H1 (cell line): Measurements from ENCODE around the gene VPS37D. TPM values are rescaled to one million over a fixed set of nuclear protein-coding genes. Genes with fewer than 3 reads are reported as not detected.

Source experiments
- CTCF ChIA-PET: fragments of 300-600 bp; sonication (Branson Sonifier 250); formaldehyde crosslinking; loops from one replicate; lab custom pipeline; 2021; ENCODE audit not compliant: partially characterized antibody; lab: Charles Lee
- POLR2A ChIA-PET: fragments of 300-600 bp; sonication (Branson Sonifier 250); formaldehyde crosslinking; loops from one replicate; lab custom pipeline; 2021; ENCODE audit warnings: inconsistent platforms; ENCODE audit not compliant: partially characterized antibody; lab: Charles Lee
- DNase-seq, 2 experiments: peaks; one replicate each; pipeline versions ENCODE4 v3.0.0 to v3.0.0-alpha.2; 2010 to 2022; ENCODE audit warnings: low spot score in 2 of 2, low read depth in 1 of 2, mixed read lengths in 1 of 2
- FAIRE-seq: peaks from 2 replicates; lab custom pipeline; 2011; peaks lifted over from hg19 to GRCh38; lab: Jason Lieb, UNC
- H2AFZ ChIP-seq: 2 replicates; pipeline ENCODE4 v1.8.1; 2012; ENCODE audit warnings: low read length, inconsistent platforms
- H2AK5ac ChIP-seq: 2 replicates; pipeline ENCODE4 v1.6.1; 2013; ENCODE audit warnings: low read depth, low read length
- H2BK120ac ChIP-seq: replicated peaks from 2 replicates; pipeline ENCODE3; 2013; ENCODE audit warnings: low read depth, low read length, inconsistent platforms
- H2BK12ac ChIP-seq: 2 replicates; pipeline ENCODE4 v1.6.1; 2013; ENCODE audit warnings: low read depth, low read length
- H2BK15ac ChIP-seq: 2 replicates; pipeline ENCODE4 v1.6.1; 2013; ENCODE audit warnings: low read length
- H2BK20ac ChIP-seq: 2 replicates; pipeline ENCODE4 v1.6.1; 2013; ENCODE audit warnings: low read length
- H2BK5ac ChIP-seq: 2 replicates; pipeline ENCODE4 v1.6.1; 2013; ENCODE audit warnings: low read depth, low read length
- H3K14ac ChIP-seq: 2 replicates; pipeline ENCODE4 v1.6.1; 2013; ENCODE audit warnings: inconsistent platforms; ENCODE audit not compliant: insufficient read length
- H3K18ac ChIP-seq: 2 replicates; pipeline ENCODE4 v1.6.1; 2013; ENCODE audit warnings: low read length; ENCODE audit errors: extremely low read depth
- H3K23ac ChIP-seq: 2 replicates; pipeline ENCODE4 v1.6.1; 2013; ENCODE audit warnings: inconsistent platforms; ENCODE audit not compliant: insufficient read length
- H3K23me2 ChIP-seq: 2 replicates; pipeline ENCODE4 v1.6.1; 2013; ENCODE audit warnings: low read depth, low read length
- H3K27ac ChIP-seq: 2 replicates; pipeline ENCODE4 v1.6.1; 2011; ENCODE audit warnings: low read depth, low read length, inconsistent platforms
- H3K27me3 ChIP-seq, 4 experiments: replicated peaks in 1 of 4; 1 replicate in 1 of 4; 2 replicates in 3 of 4; pipeline versions ENCODE4 v1.6.1 to v1.8.1; 2011 to 2013; ENCODE audit warnings: low read length in 3 of 4, mild to moderate bottlenecking in 3 of 4, inconsistent platforms in 2 of 4, mixed read lengths in 2 of 4, moderate library complexity in 1 of 4; ENCODE audit not compliant: control insufficient read depth in 3 of 4, insufficient read depth in 3 of 4; ENCODE audit errors: extremely low read depth in 1 of 4
- H3K36me3 ChIP-seq, 4 experiments: 2 replicates each; pipeline versions ENCODE4 v1.6.1 to v1.8.1; 2011 to 2013; ENCODE audit warnings: mild to moderate bottlenecking in 4 of 4, low read length in 3 of 4, moderate library complexity in 2 of 4, control low read depth in 1 of 4, inconsistent platforms in 1 of 4; ENCODE audit not compliant: insufficient read depth in 4 of 4, control insufficient read depth in 2 of 4
- H3K4ac ChIP-seq: replicated peaks from 2 replicates; pipeline ENCODE3; 2013; ENCODE audit warnings: low read length, low read depth, mixed read lengths, inconsistent platforms; ENCODE audit not compliant: insufficient read length
- H3K4me1 ChIP-seq, 4 experiments: replicated peaks in 1 of 4; 1 replicate in 1 of 4; 2 replicates in 3 of 4; pipeline versions ENCODE4 v1.6.1 to v1.8.1; 2011 to 2013; ENCODE audit warnings: low read length in 3 of 4, inconsistent platforms in 2 of 4, mixed read lengths in 1 of 4; ENCODE audit not compliant: insufficient read depth in 4 of 4, control insufficient read depth in 3 of 4
- H3K4me2 ChIP-seq, 2 experiments: 2 replicates each; pipeline versions ENCODE4 v1.6.1 to v1.8.1; 2011 to 2013; ENCODE audit warnings: low read depth in 2 of 2, low read length in 2 of 2, control low read depth in 1 of 2, inconsistent platforms in 1 of 2, mild to moderate bottlenecking in 1 of 2; ENCODE audit not compliant: insufficient read depth in 1 of 2
- H3K4me3 ChIP-seq, 4 experiments: fragments of 200-600, 300-600 bp in 1 of 4; sonication (generic), shearing (Covaris generic), sonication (Bioruptor Twin) in 1 of 4; 2 replicates each; pipeline versions ENCODE4 v1.5.1 to v1.8.1; 2011 to 2016; ENCODE audit warnings: low read length in 4 of 4, low read depth in 3 of 4, control low read depth in 2 of 4, inconsistent platforms in 2 of 4, mild to moderate bottlenecking in 2 of 4, mixed read lengths in 1 of 4, moderate library complexity in 1 of 4; ENCODE audit not compliant: insufficient read depth in 2 of 4; ENCODE audit errors: extremely low read depth in 1 of 4
- H3K56ac ChIP-seq: replicated peaks from 2 replicates; pipeline ENCODE3; 2013; ENCODE audit warnings: low read depth, mild to moderate bottlenecking, mixed read lengths, low read length, inconsistent platforms; ENCODE audit not compliant: insufficient read length
- H3K79me1 ChIP-seq: 2 replicates; pipeline ENCODE4 v1.6.1; 2013; ENCODE audit warnings: low read depth, low read length, control low read depth
- H3K79me2 ChIP-seq, 2 experiments: 2 replicates each; pipeline versions ENCODE4 v1.6.1 to v1.8.1; 2012 to 2013; ENCODE audit warnings: low read length in 2 of 2, mild to moderate bottlenecking in 2 of 2, inconsistent platforms in 1 of 2; ENCODE audit not compliant: insufficient read depth in 2 of 2, control insufficient read depth in 1 of 2
- H3K9ac ChIP-seq, 4 experiments: replicated peaks in 1 of 4; 1 replicate in 1 of 4; 2 replicates in 3 of 4; pipeline versions ENCODE4 v1.6.1 to v1.8.1; 2011 to 2013; ENCODE audit warnings: low read depth in 3 of 4, low read length in 3 of 4, control low read depth in 2 of 4, mild to moderate bottlenecking in 2 of 4, moderate library complexity in 2 of 4, inconsistent platforms in 1 of 4; ENCODE audit errors: extremely low read depth in 1 of 4
- H3K9me3 ChIP-seq, 2 experiments: 2 replicates each; pipeline versions ENCODE4 v1.6.1 to v1.8.1; 2012 to 2013; ENCODE audit warnings: mild to moderate bottlenecking in 2 of 2, moderate library complexity in 2 of 2, control low read depth in 1 of 2, inconsistent platforms in 1 of 2, low read depth in 1 of 2, low read length in 1 of 2, mixed read lengths in 1 of 2; ENCODE audit not compliant: insufficient read depth in 2 of 2
- H4K20me1 ChIP-seq, 2 experiments: replicated peaks in 1 of 2; 2 replicates each; pipeline versions ENCODE3 to v1.8.1; 2011 to 2013; ENCODE audit warnings: inconsistent platforms in 2 of 2, low read length in 2 of 2, mild to moderate bottlenecking in 1 of 2; ENCODE audit not compliant: insufficient read depth in 2 of 2, control insufficient read depth in 1 of 2
- H4K5ac ChIP-seq: 2 replicates; pipeline ENCODE4 v1.6.1; 2013; ENCODE audit warnings: low read length, low read depth, mixed read lengths, inconsistent platforms; ENCODE audit not compliant: insufficient read length
- H4K8ac ChIP-seq: 2 replicates; pipeline ENCODE4 v1.8.0; 2013; ENCODE audit warnings: mild to moderate bottlenecking, moderate library complexity, low read length, inconsistent platforms; ENCODE audit not compliant: insufficient read depth; ENCODE audit errors: extremely low read depth
- H4K91ac ChIP-seq: replicated peaks from 2 replicates; pipeline ENCODE3; 2013; ENCODE audit warnings: low read length, mixed read lengths, inconsistent platforms; ENCODE audit not compliant: insufficient read length
- SAP30 ChIP-seq: fragments of 300-600 bp; sonication (generic); IDR thresholded peaks from 2 replicates; pipeline ENCODE4 v1.7.1; 2012; ENCODE audit warnings: low read length, moderate library complexity, mild to moderate bottlenecking, inconsistent platforms; ENCODE audit not compliant: insufficient read depth, insufficient replicate concordance
- TAF7 ChIP-seq: optimal IDR thresholded peaks from 2 replicates; pipeline ENCODE3; 2011; ENCODE audit warnings: low read depth, mild to moderate bottlenecking, inconsistent platforms, low read length, moderate library complexity, borderline replicate concordance
- TBP ChIP-seq: IDR thresholded peaks from 2 replicates; pipeline ENCODE4 v1.6.1; 2011; ENCODE audit warnings: low read depth, low read length, improper control_type of control experiment
- WGBS, 2 experiments: shearing (Covaris generic) in 1 of 2; methylation state at CpG; one replicate each; pipeline versions ENCODE4 v1.1.6 to v1.1.7; 2013 to 2015; ENCODE audit warnings: low lambda C conversion rate in 2 of 2, mixed read lengths in 2 of 2, inconsistent platforms in 1 of 2, low coverage in 1 of 2, missing lambda C conversion rate in 1 of 2; ENCODE audit not compliant: insufficient replicate concordance in 2 of 2, insufficient coverage in 1 of 2, insufficient read length in 1 of 2; ENCODE audit errors: extremely low coverage in 1 of 2, missing lambda C conversion rate in 1 of 2; 5-methylcytosine and 5-hydroxymethylcytosine counted together
- polyA plus RNA-seq, 7 experiments: library from polyadenylated mRNA; depleted of rRNA in 3 of 7; stranded (reverse) in 5 of 7; unstranded in 2 of 7; fragments of >200 nt in 5 of 7; fragments of 200-250 nt in 2 of 7; gene quantifications; 1 replicate in 5 of 7; 2 replicates in 1 of 7; 4 replicates in 1 of 7; pipeline versions ENCODE4 v1.2.1 to v1.2.3, GENCODE V29; 2011 to 2013; ENCODE audit warnings: missing spikeins in 2 of 7, mixed read lengths in 2 of 7
- total RNA-seq: library from RNA; stranded (reverse); fragmentation: NEBNext Ultra II Directional; extraction: Animal tissue kit (Norgen Biotek cat#: 25700); gene quantifications from 2 replicates; pipeline ENCODE4 v1.2.1, GENCODE V29; 2021

The VPS37D gene
- total and polyA plus RNA-seq, 2 of the 8 experiments (the other 6 are each of a cell fraction or from before 2014, with no cell fraction given), result 3.4 to 5.0 TPM

DNA sequence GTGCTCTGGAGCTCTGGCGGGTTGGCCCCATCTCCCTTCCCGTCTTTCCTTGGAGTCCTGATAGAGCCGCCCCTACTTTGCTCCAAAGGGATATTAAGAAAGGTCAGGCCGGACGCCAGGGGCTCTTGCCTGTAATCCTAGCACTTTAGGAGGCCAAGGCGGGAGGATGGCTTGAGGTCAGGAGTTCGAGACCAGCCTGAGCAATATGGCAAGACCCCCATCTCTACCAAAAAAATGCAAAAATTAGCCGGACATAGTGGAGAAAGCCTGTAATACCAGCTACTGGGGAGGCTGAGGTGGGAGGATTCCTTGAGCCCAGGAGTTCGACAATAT lies 43.0 kb upstream of the VPS37D start:
- 40% methylated on average over 9 of the region's 9 CpGs; no CpG with 5 or more reads in 1 of the 2 experiments for WGBS, 2 experiments
- Histone ChIP-seq H2BK12ac (no peak overlapping the region), H3K9ac (no peak overlapping the region), H4K91ac (no peak overlapping the region), H3K18ac (no peak overlapping the region), H4K20me1 (peaks cover 0 to 5% of the 10 kb centered on the region in 2 experiments), H3K79me2 (no peaks in the 10 kb centered on the region), H3K9me3 (no peaks in the 10 kb centered on the region), H3K4ac (no peak overlapping the region), H3K4me1 (peaks cover 0 to 8% (median 5%) of the 10 kb centered on the region in 4 experiments; a peak in 6 of 7 replicates), H2BK5ac (no peak overlapping the region), H2BK15ac (no peak overlapping the region), H3K14ac (no peak overlapping the region), H4K5ac (no peak overlapping the region), H3K23me2 (peaks cover 18% of the 10 kb centered on the region), H3K36me3 (no peaks in the 10 kb centered on the region), H2AK5ac (no peak overlapping the region), H3K4me2 (peak overlapping the region in 1 of 2 experiments; percentile 99; a peak in 2 of 4 replicates), H3K27me3 (peaks cover 0 to 12% (median 10%) of the 10 kb centered on the region in 4 experiments; a peak in 5 of 7 replicates), H3K23ac (no peak overlapping the region), H3K4me3 (peak overlapping the region in 1 of 4 experiments; percentile 86; a peak in 3 of 8 replicates), H3K27ac (no peak overlapping the region), H2AFZ (no peak overlapping the region), H4K8ac (no peak overlapping the region), H2BK120ac (no peak overlapping the region), H3K56ac (no peak overlapping the region), H3K79me1 (no peaks in the 10 kb centered on the region), H2BK20ac (no peak overlapping the region)
- TF ChIP-seq TBP (0 out of 2 replicates have a peak, but pooled peaks have one; percentile 60), SAP30 (no peak), TAF7 (no peak)
- ChIA-PET POLR2A (interaction anchor here (0.8 to 1.3 kb wide), 4 partner anchors 18 to 114 kb away, joined by 3 to 5 read pairs (median 4); partner anchors contain the start of gene ABHD11), CTCF (interaction anchor here (0.6 to 7.5 kb wide), 9 partner anchors 12 to 400 kb away, joined by 3 to 86 read pairs (median 3); no protein-coding TSS in a partner anchor)
- no peak for FAIRE-seq
- DNase-seq, result no peak
